ENCODE measurements around the gene TC2N.

The TC2N gene

GRCh38 chr14:91883753-91884152 is 16.4 kb upstream of the TC2N start:
- H3K4me3 ChIP-seq, result no peak overlapping the region
- DNase-seq (ENCODE audit: low spot score), result no peak
- peak overlapping the region in 1 of 2 donors; percentile 68 for H3K27ac ChIP-seq
- no peak for TF ChIP-seq CTCF (IDR thresholded peaks at IDR 0.05)

GRCh38 chr14:91882776-91883175 is 15.4 kb upstream of the TC2N start:
- Histone ChIP-seq H3K27ac (peak overlapping the region in 1 of 2 donors; percentile 76), H3K4me3 (no peak overlapping the region)
- DNase-seq (ENCODE audit: low spot score), result no peak
- TF ChIP-seq CTCF (IDR thresholded peaks at IDR 0.05), result no peak

- Histone ChIP-seq H3K27ac (peak overlapping the region in 1 of 2 donors; percentile 76), H3K4me3 (no peak overlapping the region)
- no peak for TF ChIP-seq CTCF (IDR thresholded peaks at IDR 0.05)
- no peak for DNase-seq (ENCODE audit: low spot score)
Observed at GRCh38 chr14:91882369-91882768, 15.0 kb upstream of the TC2N start.

GRCh38 chr14:91879196-91879595 is 11.9 kb upstream of the TC2N start:
- H3K4me3 ChIP-seq, result no peak overlapping the region
- peak overlapping the region in 1 of 2 donors; percentile 46 for H3K27ac ChIP-seq
- DNase-seq (ENCODE audit: low spot score), result no peak
- TF ChIP-seq CTCF (IDR thresholded peaks at IDR 0.05), result no peak

- Histone ChIP-seq H3K27ac (no peak overlapping the region), H3K4me3 (no peak overlapping the region)
- no peak for TF ChIP-seq CTCF (IDR thresholded peaks at IDR 0.05)
- no peak for DNase-seq (ENCODE audit: low spot score)
Observed at GRCh38 chr14:91878274-91878673, 10.9 kb upstream of the TC2N start.

GRCh38 chr14:91877376-91877915 is 10.1 kb upstream of the TC2N start:
- no peak overlapping the region for H3K27ac ChIP-seq
- TF ChIP-seq CTCF (IDR thresholded peaks at IDR 0.05), result no peak
- no peak overlapping the region for H3K4me3 ChIP-seq
- no peak for DNase-seq (ENCODE audit: low spot score)

GRCh38 chr14:91876492-91876891 is 9.2 kb upstream of the TC2N start:
- no peak for TF ChIP-seq CTCF (IDR thresholded peaks at IDR 0.05)
- Histone ChIP-seq H3K4me3 (no peak overlapping the region), H3K27ac (no peak overlapping the region)
- DNase-seq (ENCODE audit: low spot score), result no peak

All from coronary artery (tissue), 2 donors.